Pons (tissue), 1 donor: ENCODE results near the gene NRG3.
A peak's percentile ranks its signal among the peaks of the same experiment; 100 is the strongest.

Experiments
- DNase-seq: peaks from one replicate; pipeline ENCODE4 v3.0.0-alpha.2; 2016; ENCODE audit warnings: low spot score

The NRG3 gene

GRCh38 chr10:82817676-82818422, 942.9 kb downstream of the NRG3 start:
- no peak for DNase-seq

DNA sequence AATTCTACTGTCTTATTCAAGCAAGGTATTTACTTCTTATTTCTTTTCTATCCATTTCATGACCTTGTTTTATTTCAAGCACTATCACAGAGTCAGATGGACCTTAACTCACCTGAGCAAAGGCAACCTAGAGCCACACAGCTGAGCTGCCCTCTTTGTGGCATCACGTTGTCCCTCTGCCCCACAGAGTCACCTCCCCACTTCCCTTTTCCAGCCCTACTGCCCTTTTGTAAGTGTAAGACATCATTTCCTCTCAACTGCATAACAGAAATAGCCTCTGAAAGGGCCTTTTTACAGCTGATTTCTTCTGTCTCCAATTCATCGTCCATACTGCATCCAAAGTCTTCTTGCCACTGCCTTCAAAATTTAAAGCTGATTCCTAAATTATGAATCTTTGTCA, 946.0 kb downstream of the NRG3 start:
- DNase-seq = no peak

DNA sequence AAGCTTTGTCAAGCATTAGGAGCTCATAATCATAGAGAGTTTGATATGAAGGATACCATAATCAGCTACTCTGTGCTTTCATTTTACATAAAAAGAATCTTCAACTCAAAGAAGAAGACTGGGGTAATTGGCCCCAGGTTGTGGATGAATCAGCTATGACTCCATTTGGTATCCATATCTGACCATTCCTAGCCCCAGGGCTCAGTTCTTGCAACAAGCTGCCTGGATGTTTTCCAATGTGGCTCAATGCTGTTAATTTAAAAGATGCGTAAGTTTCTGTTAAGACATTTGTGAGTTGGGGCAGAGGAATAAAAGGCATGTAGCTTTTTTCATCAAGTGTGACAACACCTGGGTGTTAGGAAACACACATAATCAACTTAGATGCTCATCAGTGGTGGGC, 951.1 kb downstream of the NRG3 start:
- no peak for DNase-seq

GRCh38 chr10:82827901-82828300, 952.9 kb downstream of the NRG3 start:
- no peak for DNase-seq

DNA sequence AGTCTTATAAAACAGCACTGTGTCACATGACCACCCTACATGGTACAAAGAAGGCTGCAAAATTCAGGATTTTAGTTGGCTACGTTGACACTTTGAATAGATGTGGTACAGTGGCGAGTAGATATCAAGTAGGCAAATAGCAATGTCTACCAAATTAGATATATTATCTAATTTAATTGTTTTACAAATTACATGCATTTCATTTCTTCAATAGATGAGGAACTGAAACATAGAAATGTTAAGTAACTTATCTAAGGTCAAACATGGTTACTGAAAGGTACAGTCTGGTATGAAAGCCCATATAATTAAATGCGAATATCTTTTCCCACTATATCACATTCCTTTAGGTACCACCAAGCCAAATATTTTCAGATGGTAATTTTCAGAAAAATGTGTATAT, 972.2 kb downstream of the NRG3 start:
- DNase-seq = no peak

- no peak for DNase-seq
Observed at GRCh38 chr10:82850191-82850590, 975.2 kb downstream of the NRG3 start.

DNA sequence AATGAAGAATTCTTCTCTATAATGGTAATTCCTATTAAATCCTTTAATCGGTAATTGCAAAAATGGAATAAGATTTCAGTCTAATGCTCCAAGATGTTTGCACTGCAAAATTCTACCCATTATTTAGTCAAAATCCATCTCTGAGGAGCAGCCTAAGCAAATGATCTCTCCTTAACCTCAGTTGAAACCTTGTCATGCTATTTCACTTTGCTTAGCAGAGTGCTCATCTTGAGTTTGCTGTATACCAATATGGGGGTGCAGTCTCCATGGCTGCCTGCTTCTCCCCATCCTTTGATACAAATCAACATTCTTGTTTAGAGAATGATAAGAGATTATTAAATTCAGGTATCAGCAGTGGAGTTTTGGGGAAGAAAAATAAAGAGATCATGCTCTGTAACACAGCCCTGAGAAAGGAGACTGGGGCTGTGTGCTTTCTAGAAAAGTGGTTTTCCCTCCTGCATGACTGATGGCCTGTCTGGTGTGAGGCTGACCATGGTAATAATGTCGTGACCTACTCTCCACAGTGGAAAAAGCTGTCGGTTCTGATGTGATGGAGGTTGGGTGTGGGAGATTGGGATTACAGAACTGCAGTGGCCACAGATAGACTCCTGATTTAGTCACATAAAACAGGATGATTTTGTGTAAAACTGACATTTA, 982.1 kb downstream of the NRG3 start:
- no peak for DNase-seq

DNA sequence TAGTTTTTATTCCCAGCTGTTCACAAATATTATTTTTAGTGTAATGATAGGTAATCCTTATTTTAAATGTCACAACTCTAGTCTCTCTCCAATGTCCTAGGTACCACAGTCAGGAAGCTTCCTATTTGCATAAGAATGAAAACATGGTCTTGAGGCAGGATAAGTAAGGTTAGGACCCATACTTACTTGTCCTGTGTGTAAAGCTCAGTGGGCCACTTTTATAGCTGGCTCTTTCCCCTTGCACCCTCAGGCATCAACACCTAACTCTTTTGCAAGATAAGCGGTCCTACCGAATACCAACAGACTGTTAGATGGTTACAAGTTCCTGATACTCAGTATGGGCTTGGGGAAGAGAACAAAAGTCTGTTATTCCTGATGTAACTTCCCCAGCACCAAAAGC, 986.9 kb downstream of the NRG3 start:
- no peak for DNase-seq

DNA sequence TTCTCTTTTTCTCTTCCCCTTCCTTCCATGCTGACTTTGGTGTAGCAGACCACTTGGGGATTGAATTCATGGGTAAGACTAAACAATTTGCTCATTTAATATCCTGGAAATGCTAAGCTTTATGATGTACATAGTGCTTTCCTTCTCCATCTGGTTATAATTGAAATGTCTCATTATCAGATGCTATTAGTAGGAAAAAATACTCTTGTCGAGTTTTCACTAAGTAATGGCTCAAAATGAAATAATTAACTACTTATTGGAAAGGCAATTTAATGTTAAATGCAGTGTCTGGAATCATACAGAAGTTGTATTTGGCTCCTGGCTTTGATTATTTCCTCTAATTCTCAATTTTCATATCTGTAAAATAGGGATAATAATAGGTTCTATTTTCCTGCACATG, 990.4 kb downstream of the NRG3 start:
- DNase-seq = no peak

- no peak for DNase-seq
Observed at GRCh38 chr10:82866424-82867020, 991.5 kb downstream of the NRG3 start.

DNA sequence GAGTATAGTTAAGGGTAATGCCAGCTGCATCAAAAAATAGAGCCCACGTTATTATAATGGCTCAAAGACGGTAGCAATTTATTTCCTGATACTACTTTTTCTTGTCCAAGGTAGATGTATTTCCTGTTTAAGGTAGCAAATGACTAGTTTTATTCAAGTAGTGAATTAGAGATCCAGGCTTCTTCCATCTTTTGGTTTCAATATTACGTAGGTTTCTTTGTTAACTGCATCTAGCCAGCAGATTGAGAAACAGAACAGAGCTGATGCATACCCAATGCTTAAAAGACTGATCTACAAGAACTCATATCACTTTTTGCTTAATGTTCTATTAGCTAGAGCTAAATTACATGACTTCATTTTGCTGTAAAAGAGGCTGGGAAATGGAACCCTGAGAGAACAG, 992.1 kb downstream of the NRG3 start:
- DNase-seq = no peak

DNA sequence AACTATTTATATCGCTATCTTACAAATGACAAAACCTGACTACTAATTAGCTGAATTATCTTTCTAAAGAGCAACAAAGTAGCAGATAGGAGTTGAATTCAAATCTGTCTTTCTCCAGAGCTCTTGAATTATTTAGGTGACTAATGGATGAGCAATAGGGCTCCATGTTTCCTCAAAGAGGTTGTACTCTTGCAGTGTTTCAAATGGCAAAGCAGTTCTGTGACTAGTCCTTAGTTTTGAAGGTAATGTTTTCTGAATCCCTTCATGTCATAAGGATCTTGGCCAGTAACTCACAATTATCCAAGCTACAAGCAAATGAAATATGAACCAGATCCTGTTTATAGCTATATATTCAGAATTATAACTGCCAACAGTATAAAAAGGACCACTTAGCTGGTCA, 999.7 kb downstream of the NRG3 start:
- no peak for DNase-seq

DNA sequence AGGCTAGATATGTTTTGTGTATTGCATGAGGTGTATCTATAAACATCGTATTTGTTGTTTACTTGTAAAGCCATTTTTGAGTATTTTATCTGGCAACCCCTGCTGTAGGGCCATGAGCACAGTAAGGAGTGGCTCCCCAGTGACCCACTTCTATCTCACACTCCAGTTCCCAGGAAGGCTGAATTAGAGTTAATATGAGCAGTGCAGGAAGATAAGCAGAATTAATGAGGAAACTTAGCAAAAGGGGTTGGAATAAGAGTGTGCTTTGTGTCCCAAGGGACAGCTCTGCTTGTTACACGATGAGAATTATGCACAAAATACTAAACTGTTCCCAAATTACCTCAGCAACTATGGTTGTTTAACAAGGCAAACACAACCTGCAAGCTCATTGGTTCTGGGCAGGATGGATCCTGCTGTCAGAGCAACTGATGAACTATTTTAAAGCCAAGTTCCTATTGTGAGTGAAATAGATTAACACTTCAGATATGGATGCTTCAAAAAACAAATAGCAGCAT, 1005.8 kb downstream of the NRG3 start:
- no peak for DNase-seq

GRCh38 chr10:82882722-82883121, 1007.7 kb downstream of the NRG3 start:
- no peak for DNase-seq

DNA sequence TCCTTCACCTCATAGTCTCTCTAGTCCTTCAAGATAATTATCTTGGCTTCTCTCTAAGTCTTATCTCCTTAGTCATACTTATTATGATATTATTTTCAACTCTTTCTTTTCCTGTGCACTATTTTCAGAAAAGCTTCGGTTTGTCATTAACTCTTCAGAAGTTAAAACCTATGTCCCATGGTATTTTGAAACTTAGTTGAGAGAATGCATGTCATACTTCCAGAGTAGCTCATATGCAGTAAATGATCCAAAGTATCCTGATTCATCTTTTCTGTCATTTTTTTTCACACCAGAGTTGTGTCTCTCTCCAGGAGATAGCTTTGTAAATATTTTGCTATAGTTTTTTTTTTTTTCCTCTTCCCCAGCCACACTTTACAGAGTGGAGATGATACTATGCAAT, 1008.6 kb downstream of the NRG3 start:
- no peak for DNase-seq

- no peak for DNase-seq
Observed at GRCh38 chr10:82887488-82887887, 1012.5 kb downstream of the NRG3 start.

- no peak for DNase-seq
Observed at GRCh38 chr10:82888809-82889455, 1013.9 kb downstream of the NRG3 start.

GRCh38 chr10:82889728-82890127, 1014.7 kb downstream of the NRG3 start:
- DNase-seq = peak; percentile 37

- DNase-seq = no peak
Observed at GRCh38 chr10:82890573-82890972, 1015.6 kb downstream of the NRG3 start.

DNA sequence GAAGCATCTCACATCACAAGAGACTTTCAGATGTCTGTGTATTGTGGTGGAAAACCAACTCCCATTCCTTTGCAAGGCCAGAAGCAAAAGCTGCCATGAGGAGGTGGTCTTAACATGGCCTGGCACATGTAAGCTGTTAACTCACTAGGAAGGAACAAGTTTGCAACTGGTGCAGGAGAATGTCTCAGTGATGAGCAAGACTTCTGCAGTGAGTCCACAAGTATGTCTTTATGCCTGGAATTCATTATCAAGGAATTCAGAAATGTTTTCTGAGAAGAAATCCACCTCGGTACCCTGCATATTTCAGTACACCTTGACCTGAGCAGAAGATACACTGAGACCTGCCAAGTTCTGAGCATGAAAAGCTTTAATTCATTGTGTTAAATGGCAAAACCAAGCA, 1033.1 kb downstream of the NRG3 start:
- DNase-seq = no peak

- DNase-seq = no peak
Observed at GRCh38 chr10:82908751-82909150, 1033.8 kb downstream of the NRG3 start.

- DNase-seq = no peak
Observed at GRCh38 chr10:82910301-82910700, 1035.3 kb downstream of the NRG3 start.

DNA sequence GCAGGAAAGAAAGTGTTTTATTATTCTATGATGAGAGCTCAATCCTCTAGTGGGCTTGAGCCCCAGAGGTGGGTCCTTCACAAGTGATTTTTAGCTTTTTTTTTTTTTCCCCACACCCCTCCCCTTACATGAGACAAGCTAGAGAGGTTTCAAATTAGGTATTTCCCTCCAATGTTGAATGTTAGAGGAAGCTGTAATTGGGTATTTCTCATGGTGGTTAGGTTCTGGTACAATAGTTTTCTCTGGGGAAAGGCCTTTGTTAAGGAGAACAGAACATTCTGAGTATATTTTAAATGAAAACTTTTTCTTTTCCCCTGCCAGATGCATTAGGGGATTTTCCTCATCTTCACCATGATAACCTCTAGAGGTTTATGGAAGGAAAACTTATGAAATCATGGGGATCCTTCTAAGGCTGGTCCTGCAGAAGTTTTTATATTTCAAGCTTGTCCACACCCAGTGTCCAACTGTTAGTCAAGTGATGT, 1039.7 kb downstream of the NRG3 start:
- no peak for DNase-seq
